Melanocyte of skin (primary cell): ENCODE data around the gene NLRP7. TPM values are rescaled to one million over a fixed set of nuclear protein-coding genes. Genes with fewer than 3 reads are reported as not detected.

Experiments
- small RNA-seq, 2 donors: library from RNA; depleted of rRNA; stranded (forward); fragments of <200 nt; gene quantifications; one replicate each; pipeline ENCODE3, GENCODE V24; 2012
- total RNA-seq, 2 donors: library from RNA; depleted of rRNA; stranded (reverse); fragments of >200 nt; gene quantifications; 2 replicates each; pipeline ENCODE4 v1.2.3, GENCODE V29; 2012

NLRP7 gene
- not detected for total RNA-seq

GRCh38 chr19:54947381-54947780 is at the start of gene NLRP7:
Gene NLRP7, minus strand, starts transcription at chr19:54947530.

GRCh38 chr19:54905803-54906511 is 41.4 kb downstream of the NLRP7 start, which contains the start of gene NCR1:
Gene NCR1, plus strand, starts transcription at chr19:54906148. Its CDS starts 40 bp downstream, at chr19:54906188.

DNA sequence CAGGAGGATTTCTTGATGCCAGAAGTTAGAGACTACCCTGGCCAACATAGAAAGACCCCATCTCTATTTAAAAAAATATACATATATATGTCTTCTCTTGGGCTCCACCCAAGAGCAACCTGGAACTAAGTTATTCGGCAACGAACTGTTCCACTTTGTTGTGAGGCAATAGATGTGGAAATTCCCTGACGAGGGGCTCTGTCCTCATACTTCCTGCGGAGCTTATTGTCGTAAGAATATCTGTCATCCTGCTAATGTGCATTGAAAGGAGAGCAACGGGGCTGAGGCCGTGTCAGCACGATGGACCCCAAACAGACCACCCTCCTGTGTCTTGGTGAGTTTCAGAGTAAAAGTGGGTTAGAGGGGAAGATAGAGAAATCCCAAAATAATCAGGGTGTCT is 73.3 kb downstream of the NLRP7 start, which contains the start of gene FCAR:
TSS of gene FCAR (plus strand) at position 246 of the 400 bp plus-strand sequence. CDS start at position 301, 55 bp downstream.

Small RNA genes within 50 kb of the gene (small RNA-seq; reads per million reads assigned to genes)
- gene AC011476.8 = 0 reads per million in 2 donors

Other genes with a start within 250 kb of the NLRP7 start
- gene KIR3DL3, start 223.1 kb downstream of the NLRP7 start, total RNA-seq = not detected
- gene KIR2DL3, start 209.0 kb downstream of the NLRP7 start, total RNA-seq = not detected
- gene KIR2DL1, start 177.7 kb downstream of the NLRP7 start, total RNA-seq = not detected
- gene KIR2DL4, start 143.9 kb downstream of the NLRP7 start, total RNA-seq = not detected
- gene KIR3DL1, start 131.1 kb downstream of the NLRP7 start, total RNA-seq = not detected
- gene KIR2DS4, start 114.9 kb downstream of the NLRP7 start, total RNA-seq = not detected
- gene KIR3DL2, start 97.1 kb downstream of the NLRP7 start, total RNA-seq = not detected
- gene FCAR, start 73.3 kb downstream of the NLRP7 start, total RNA-seq = not detected
- not detected for gene NCR1, start 41.4 kb downstream of the NLRP7 start, total RNA-seq
- 10 to 100 TPM in 1 of 2 donors, 1 to 10 TPM in 1; 3.4 to 13.0 TPM for gene NLRP2, start 18.8 kb upstream of the NLRP7 start, total RNA-seq
- not detected for gene GP6, start 90.7 kb upstream of the NLRP7 start, total RNA-seq
- gene RDH13, start 115.6 kb upstream of the NLRP7 start, total RNA-seq = 10 to 100 TPM; 10.3 to 20.3 TPM
- gene EPS8L1, start 128.3 kb upstream of the NLRP7 start, total RNA-seq = 1 to 10 TPM; 6.9 to 8.3 TPM
- 10 to 100 TPM; 39.3 to 55.4 TPM for gene PPP1R12C, start 170.1 kb upstream of the NLRP7 start, total RNA-seq
- gene TNNT1, start 201.7 kb upstream of the NLRP7 start, total RNA-seq = 1 to 10 TPM in 1 of 2 donors, under 1 TPM in 1; 0.34 to 9.0 TPM
- gene TNNI3, start 210.2 kb upstream of the NLRP7 start, total RNA-seq = 1 to 10 TPM in 1 of 2 donors, under 1 TPM in 1; 1.00 to 1.0 TPM
- gene DNAAF3, start 219.1 kb upstream of the NLRP7 start, total RNA-seq = 1 to 10 TPM; 2.1 to 2.7 TPM
- gene SYT5, start 232.8 kb upstream of the NLRP7 start, total RNA-seq = 1 to 10 TPM in 1 of 2 donors, under 1 TPM in 1; 0.33 to 1.0 TPM